Astrocyte (in vitro differentiated cells and primary cell): ENCODE measurements around the gene CTSL.

Experiments used
- CTCF ChIP-seq: IDR thresholded peaks from 2 replicates; pipeline ENCODE4 v1.5.1; 2011; ENCODE audit warnings: low read depth, mild to moderate bottlenecking, inconsistent platforms, low read length, moderate library complexity; ENCODE audit not compliant: insufficient read depth
- EZH2 ChIP-seq: IDR thresholded peaks from 2 replicates; pipeline ENCODE4 v1.6.1; 2012; ENCODE audit warnings: mild to moderate bottlenecking, low read length, inconsistent platforms; ENCODE audit not compliant: insufficient read depth

DNA sequence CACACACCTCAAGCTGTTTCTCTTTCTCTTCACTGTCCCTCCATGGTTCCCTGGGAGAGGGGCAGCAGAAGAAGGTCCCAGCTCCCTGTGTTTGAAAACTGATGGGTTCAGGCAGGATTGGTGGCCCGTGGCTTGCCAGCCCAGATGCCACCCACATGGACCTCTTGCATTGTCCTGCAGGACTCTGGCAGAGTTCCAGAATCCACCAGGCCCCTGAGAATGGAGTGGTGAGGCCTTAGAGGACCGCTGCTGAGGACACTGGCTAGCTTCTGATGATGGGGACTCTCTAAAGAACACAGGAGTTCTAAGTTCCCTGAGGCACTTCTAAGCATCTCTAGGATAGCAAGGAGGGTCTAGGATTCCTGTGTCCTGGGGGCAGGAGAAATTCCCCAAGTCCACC lies 24.8 kb downstream of the CTSL start:
- TF ChIP-seq CTCF (no peak), EZH2 (no peak)
